ENCODE results near the gene CASP7.
A peak's percentile ranks its signal among the peaks of the same experiment; 100 is the strongest.

Gene CASP7

DNA sequence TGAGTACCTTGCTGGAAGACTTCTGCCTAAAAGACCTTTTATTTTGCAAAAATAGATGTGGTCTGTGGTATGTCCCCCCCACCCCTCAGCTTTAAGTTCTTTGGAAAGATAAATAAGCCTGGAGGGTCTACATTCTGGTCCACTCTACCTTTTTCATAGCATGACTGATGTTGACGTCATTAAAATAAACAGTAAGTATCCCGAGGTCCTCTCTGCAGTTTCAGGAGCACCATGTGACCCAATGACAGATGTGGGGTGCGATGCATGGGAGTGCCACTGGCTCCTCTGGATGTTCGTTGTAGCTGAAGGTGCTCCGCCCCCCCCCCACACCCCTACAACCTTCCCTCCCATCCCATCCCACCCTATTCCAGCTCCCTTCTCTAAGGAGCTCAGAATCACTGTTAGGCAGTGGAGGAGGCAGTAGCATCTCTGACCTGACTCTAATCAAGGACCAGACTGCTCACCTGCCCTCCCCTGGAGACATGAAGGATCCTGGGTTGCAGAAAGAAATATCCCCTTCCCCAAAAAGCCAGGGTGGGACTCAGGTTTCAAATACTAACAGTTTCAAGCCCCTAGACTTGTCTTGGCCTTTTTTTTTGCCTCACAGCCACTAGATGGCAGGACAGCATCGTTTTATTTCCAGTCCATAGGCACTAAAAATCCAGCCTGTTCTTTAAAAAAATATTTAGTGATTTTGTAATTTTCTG lies 25.1 kb downstream of the CASP7 start:
- H3K36me3 ChIP-seq (ENCODE audit: low read length): no peaks in the 10 kb centered on the region
- no peaks in the 10 kb centered on the region for H3K9me2 ChIP-seq (replicated peaks; ENCODE audit: insufficient read depth, low read length)
- H3K4me3 ChIP-seq (ENCODE audit: insufficient read depth, low read length, poor library complexity, severe bottlenecking): no peak overlapping the region
- H3K27ac ChIP-seq (ENCODE audit: low read depth, low read length): no peak overlapping the region
- H3K27me3 ChIP-seq (ENCODE audit: low read length): no peaks in the 10 kb centered on the region
- no peak overlapping the region for H3K4me2 ChIP-seq (ENCODE audit: low read depth, low read length, poor library complexity, severe bottlenecking)
- no peak overlapping the region for H2AFZ ChIP-seq (ENCODE audit: low read depth, low read length, severe bottlenecking)
- H3K9ac ChIP-seq (ENCODE audit: low read length): no peak overlapping the region
- no peaks in the 10 kb centered on the region for H3F3A ChIP-seq (ENCODE audit: insufficient read depth)
- H3K9me3 ChIP-seq (ENCODE audit: insufficient read depth, low read length): no peaks in the 10 kb centered on the region
- no peaks in the 10 kb centered on the region for H3K79me2 ChIP-seq (ENCODE audit: insufficient read depth, low read length)
- TF ChIP-seq, protein P1, sequence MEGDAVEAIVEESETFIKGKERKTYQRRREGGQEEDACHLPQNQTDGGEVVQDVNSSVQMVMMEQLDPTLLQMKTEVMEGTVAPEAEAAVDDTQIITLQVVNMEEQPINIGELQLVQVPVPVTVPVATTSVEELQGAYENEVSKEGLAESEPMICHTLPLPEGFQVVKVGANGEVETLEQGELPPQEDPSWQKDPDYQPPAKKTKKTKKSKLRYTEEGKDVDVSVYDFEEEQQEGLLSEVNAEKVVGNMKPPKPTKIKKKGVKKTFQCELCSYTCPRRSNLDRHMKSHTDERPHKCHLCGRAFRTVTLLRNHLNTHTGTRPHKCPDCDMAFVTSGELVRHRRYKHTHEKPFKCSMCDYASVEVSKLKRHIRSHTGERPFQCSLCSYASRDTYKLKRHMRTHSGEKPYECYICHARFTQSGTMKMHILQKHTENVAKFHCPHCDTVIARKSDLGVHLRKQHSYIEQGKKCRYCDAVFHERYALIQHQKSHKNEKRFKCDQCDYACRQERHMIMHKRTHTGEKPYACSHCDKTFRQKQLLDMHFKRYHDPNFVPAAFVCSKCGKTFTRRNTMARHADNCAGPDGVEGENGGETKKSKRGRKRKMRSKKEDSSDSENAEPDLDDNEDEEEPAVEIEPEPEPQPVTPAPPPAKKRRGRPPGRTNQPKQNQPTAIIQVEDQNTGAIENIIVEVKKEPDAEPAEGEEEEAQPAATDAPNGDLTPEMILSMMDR (IDR thresholded peaks at IDR 0.05; ENCODE audit: insufficient read depth, low read length, poor library complexity, severe bottlenecking): peak; percentile 60
- TF ChIP-seq EZH2phosphoT487 (conservative IDR thresholded peaks at IDR 0.05; ENCODE audit: low read length): no peak
- no peaks in the 10 kb centered on the region for H4K20me1 ChIP-seq (ENCODE audit: low read depth, low read length)

- Histone ChIP-seq H3K9me3 (ENCODE audit: insufficient read depth, low read length) (no peaks in the 10 kb centered on the region), H3F3A (ENCODE audit: insufficient read depth) (no peaks in the 10 kb centered on the region), H4K20me1 (ENCODE audit: low read depth, low read length) (no peaks in the 10 kb centered on the region), H3K79me2 (ENCODE audit: insufficient read depth, low read length) (no peaks in the 10 kb centered on the region), H3K27ac (ENCODE audit: low read depth, low read length) (no peak overlapping the region), H3K36me3 (ENCODE audit: low read length) (no peaks in the 10 kb centered on the region), H3K9me2 (replicated peaks; ENCODE audit: insufficient read depth, low read length) (no peaks in the 10 kb centered on the region), H3K4me3 (ENCODE audit: insufficient read depth, low read length, poor library complexity, severe bottlenecking) (no peak overlapping the region), H2AFZ (ENCODE audit: low read depth, low read length, severe bottlenecking) (no peak overlapping the region), H3K27me3 (ENCODE audit: low read length) (no peaks in the 10 kb centered on the region), H3K4me2 (ENCODE audit: low read depth, low read length, poor library complexity, severe bottlenecking) (no peak overlapping the region), H3K9ac (ENCODE audit: low read length) (no peak overlapping the region)
- TF ChIP-seq, protein P1 (IDR thresholded peaks at IDR 0.05; ENCODE audit: insufficient read depth, low read length, poor library complexity, severe bottlenecking): no peak
- TF ChIP-seq EZH2phosphoT487 (conservative IDR thresholded peaks at IDR 0.05; ENCODE audit: low read length): no peak
Measured at GRCh38 chr10:113705344-113705652, 25.6 kb downstream of the CASP7 start.

GRCh38 chr10:113706623-113707022 lies 26.9 kb downstream of the CASP7 start:
- Histone ChIP-seq H3K9me2 (replicated peaks; ENCODE audit: insufficient read depth, low read length) (no peaks in the 10 kb centered on the region), H3F3A (ENCODE audit: insufficient read depth) (no peaks in the 10 kb centered on the region), H3K27ac (ENCODE audit: low read depth, low read length) (no peak overlapping the region), H4K20me1 (ENCODE audit: low read depth, low read length) (no peaks in the 10 kb centered on the region), H3K36me3 (ENCODE audit: low read length) (no peaks in the 10 kb centered on the region), H3K27me3 (ENCODE audit: low read length) (no peaks in the 10 kb centered on the region), H3K9me3 (ENCODE audit: insufficient read depth, low read length) (no peaks in the 10 kb centered on the region), H3K9ac (ENCODE audit: low read length) (no peak overlapping the region), H3K79me2 (ENCODE audit: insufficient read depth, low read length) (no peaks in the 10 kb centered on the region), H2AFZ (ENCODE audit: low read depth, low read length, severe bottlenecking) (no peak overlapping the region), H3K4me3 (ENCODE audit: insufficient read depth, low read length, poor library complexity, severe bottlenecking) (no peak overlapping the region), H3K4me2 (ENCODE audit: low read depth, low read length, poor library complexity, severe bottlenecking) (no peak overlapping the region)
- TF ChIP-seq, protein P1 (IDR thresholded peaks at IDR 0.05; ENCODE audit: insufficient read depth, low read length, poor library complexity, severe bottlenecking): no peak
- no peak for TF ChIP-seq EZH2phosphoT487 (conservative IDR thresholded peaks at IDR 0.05; ENCODE audit: low read length)

All from SU-DHL-6 (cell line).